GM19023 (cell line): Measurements from ENCODE around the gene FOXL2.
"Not testable (repeated sequence)": the region's sequence is repeated elsewhere in the genome, so short reads cannot be mapped to it uniquely, and the experiment has no call there.

ENCODE experiments used
- ATAC-seq: cut with Tn5 transposase; IDR thresholded peaks from one replicate; pipeline ENCODE4 v1.9.1; 2021; ENCODE audit warnings: mild to moderate bottlenecking, moderate library complexity; ENCODE audit not compliant: unreplicated experiment

Gene FOXL2

GRCh38 chr3:138933981-138934691 is 12.8 kb downstream of the FOXL2 start:
- no peak for ATAC-seq

- ATAC-seq: no peak
Measured at GRCh38 chr3:138933068-138933668, 13.8 kb downstream of the FOXL2 start.

- no peak for ATAC-seq
Measured at GRCh38 chr3:138928727-138929372, 18.1 kb downstream of the FOXL2 start.

- ATAC-seq: peak; percentile 86
Measured at GRCh38 chr3:138923531-138923994, 23.4 kb downstream of the FOXL2 start.

- not testable (repeated sequence) for ATAC-seq
Measured at GRCh38 chr3:138922400-138922799, 24.5 kb downstream of the FOXL2 start.

GRCh38 chr3:138921316-138922292 is 25.3 kb downstream of the FOXL2 start:
- ATAC-seq: no peak

GRCh38 chr3:138919325-138919724 is 27.6 kb downstream of the FOXL2 start:
- no peak for ATAC-seq

- ATAC-seq: no peak
Measured at GRCh38 chr3:138916824-138917223, 30.1 kb downstream of the FOXL2 start.

- peak; percentile 83 for ATAC-seq
Measured at GRCh38 chr3:138915503-138916498, 31.1 kb downstream of the FOXL2 start.

GRCh38 chr3:138914870-138915502 is 32.0 kb downstream of the FOXL2 start:
- ATAC-seq: peak; percentile 11

GRCh38 chr3:138913766-138914165 is 33.2 kb downstream of the FOXL2 start:
- ATAC-seq: no peak

- no peak for ATAC-seq
Measured at GRCh38 chr3:138912237-138912636, 34.7 kb downstream of the FOXL2 start.

GRCh38 chr3:138911621-138912020 is 35.3 kb downstream of the FOXL2 start:
- ATAC-seq: no peak

GRCh38 chr3:138909904-138910303 is 37.0 kb downstream of the FOXL2 start:
- ATAC-seq: no peak

- ATAC-seq: no peak
Measured at GRCh38 chr3:138908846-138909245, 38.1 kb downstream of the FOXL2 start.

GRCh38 chr3:138907539-138907938 is 39.4 kb downstream of the FOXL2 start:
- ATAC-seq: no peak

- no peak for ATAC-seq
Measured at GRCh38 chr3:138902171-138902570, 44.8 kb downstream of the FOXL2 start.

GRCh38 chr3:138901567-138901966 is 45.4 kb downstream of the FOXL2 start:
- no peak for ATAC-seq

GRCh38 chr3:138899351-138899991 is 47.5 kb downstream of the FOXL2 start:
- ATAC-seq: no peak
